ENCODE results near the gene DLL4.
A peak's percentile ranks its signal among the peaks of the same experiment; 100 is the strongest.

Gene DLL4

DNA sequence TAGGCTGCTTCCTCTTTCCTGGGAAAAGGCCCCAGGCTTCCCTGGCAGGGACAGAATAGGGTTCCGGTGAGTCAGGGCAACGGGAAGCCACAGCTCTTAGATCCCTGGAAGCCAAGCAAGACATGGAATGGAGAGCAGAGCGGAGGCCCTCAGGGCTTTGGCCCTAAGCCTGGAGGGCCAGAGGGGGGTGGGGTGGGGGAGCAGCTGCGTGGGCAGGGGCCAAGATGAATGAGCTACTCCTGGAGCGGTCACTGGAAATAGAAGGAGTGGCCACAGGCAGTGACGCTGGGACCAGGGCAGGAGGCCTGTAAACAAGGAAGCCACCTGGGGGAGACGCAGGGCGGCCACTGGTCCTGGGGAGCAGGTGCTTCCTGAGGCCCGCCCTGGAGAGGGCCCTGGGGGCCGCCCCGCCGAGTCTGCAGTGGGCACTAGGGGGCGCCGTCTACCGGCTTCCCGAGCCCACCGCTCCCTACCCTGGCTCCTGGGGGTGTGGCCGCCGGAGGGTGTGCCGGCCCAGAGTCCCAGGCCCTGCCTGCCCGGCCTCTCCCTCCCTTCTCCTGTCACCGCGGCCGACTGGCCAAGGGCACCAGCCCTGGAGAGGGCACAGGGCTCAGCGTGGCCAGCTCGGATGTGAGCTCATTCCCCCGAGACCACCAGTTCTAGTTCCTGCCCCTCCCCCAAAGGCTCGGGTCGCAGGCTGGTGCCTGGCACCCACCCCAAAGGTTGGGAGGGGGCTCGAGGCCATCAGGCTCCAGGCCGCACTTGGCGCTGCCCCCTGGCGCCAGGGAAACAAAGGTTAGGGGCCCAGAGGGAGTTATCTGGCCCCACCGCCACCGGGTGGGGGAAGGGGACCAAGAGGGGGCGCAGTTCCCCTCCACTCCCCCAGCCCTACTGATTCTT, 22.8 kb upstream of the DLL4 start:
- DNase-seq (ENCODE audit: low spot score): peak; percentile 63

DNA sequence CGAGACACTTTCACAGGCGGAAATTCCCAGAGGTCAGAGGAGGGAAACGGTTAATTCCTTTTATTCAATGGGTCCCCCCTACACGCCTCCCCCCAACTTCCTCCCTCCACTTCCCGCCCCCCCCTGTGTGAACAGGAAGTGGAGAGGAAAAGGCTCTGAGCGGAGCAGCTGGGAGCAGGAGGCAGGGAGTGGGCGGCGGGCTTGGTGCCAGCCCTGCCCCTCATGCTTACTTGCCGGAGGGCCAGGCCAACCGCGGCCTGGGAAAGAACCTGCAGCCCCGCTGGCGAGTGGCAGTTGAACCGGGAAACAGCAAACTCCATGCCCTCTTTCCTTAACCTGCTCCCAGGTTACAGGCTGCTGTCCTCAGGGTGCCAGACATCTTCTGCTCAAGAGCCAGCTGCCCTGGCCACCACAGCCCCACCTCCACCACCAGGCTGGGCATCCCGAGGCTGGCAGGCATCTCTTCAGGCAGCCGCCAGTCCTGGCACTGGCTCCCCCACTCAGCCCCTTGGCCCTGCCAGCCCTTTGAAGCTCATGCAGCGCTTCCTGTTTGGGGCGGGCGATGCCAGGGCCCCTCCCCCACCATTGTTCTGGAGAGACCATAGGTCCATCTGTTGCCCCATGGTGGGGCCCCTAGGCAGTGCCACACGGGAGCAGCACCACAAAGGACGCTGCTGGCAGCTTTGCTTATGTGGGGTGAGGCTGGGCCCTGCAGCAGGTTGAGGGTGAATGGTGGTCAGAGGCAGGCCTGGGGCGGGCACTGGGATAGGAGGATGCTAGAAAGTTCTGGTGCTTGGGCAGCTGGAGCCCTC, 21.9 kb upstream of the DLL4 start:
- peak; percentile 64 for DNase-seq (ENCODE audit: low spot score)

DNA sequence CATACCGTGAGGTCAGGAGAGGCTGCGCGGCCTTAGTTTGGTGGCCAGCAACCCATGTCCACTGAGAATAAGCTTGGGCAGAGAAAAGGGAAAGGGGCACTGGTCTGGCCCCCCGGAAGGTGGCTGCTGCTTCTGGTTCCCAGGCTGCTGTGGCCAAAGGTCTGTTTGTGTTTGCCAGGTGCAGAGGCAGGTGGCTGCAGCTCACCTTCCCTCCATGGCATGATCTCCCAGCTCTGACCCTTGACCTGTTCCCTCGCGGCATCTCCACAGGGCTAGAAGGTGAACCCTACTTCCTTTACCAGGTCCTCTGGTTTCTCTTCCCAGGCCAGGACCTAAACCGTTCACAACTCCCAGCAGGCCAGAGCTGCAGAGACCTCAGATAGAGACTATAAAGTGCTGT, 21.0 kb upstream of the DLL4 start:
- DNase-seq (ENCODE audit: low spot score): no peak

- DNase-seq (ENCODE audit: low spot score): no peak
Measured at GRCh38 chr15:40909662-40910630, 19.2 kb upstream of the DLL4 start.

DNA sequence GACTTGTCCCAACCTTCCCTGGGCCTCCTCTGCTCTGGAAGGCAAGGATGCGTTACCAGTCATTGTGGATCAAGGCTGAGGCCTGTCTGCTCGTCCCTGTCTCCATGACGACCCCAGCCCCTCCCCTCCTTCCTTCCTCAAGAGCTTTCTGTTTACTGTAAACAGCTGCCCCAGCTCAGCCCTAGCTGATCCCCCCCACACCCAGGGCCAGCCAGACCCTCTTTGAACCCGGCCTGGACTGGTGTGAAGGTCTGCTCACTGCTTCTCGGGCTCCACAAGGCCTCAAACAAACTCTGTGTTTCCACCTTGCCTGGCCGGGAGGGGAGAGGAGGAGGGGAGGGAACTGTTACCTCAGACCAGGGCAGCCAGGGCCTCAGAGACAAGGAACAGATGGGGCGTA, 18.0 kb upstream of the DLL4 start:
- DNase-seq (ENCODE audit: low spot score): no peak

DNA sequence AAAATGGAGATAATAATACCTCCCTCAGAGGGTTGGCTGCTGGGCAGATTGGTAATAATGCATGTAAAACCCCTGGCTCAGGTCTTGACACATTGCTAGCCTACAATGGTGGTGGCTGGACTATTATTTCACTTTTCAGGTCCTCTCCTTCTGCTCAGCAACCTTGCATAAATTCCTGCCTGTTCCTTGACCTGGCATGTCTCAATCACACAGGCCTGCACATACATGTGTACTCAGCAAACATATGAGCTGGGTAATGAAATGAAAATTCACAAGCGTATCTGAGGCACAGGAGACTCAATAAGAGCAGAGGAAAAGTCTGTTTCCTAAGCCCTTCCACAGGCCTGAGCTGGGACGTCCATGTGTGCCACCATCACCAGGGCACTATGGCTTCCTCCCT, 17.4 kb upstream of the DLL4 start:
- DNase-seq (ENCODE audit: low spot score): no peak

- DNase-seq (ENCODE audit: low spot score): no peak
Measured at GRCh38 chr15:40912478-40912877, 16.7 kb upstream of the DLL4 start.

DNA sequence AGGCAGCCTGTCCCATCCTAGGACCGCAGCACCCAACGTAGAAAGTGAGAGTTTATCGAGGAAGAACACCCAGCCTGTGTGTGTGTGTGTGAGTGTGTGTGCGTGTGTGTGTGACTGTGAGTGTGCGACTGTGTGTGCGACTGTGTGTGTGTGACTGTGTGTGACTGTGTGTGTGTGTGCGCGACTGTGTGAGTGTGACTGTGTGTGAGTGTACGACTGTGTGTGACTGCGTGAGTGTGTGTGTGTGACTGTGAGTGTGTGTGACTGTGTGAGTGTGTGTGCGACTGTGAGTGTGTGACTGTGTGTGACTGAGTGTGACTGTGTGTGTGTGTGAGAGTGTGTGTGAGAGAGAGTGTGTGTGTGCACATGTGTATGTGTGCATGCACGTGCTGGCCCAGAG, 15.1 kb upstream of the DLL4 start:
- DNase-seq (ENCODE audit: low spot score): no peak

GRCh38 chr15:40914486-40914885, 14.7 kb upstream of the DLL4 start:
- no peak for DNase-seq (ENCODE audit: low spot score)

DNA sequence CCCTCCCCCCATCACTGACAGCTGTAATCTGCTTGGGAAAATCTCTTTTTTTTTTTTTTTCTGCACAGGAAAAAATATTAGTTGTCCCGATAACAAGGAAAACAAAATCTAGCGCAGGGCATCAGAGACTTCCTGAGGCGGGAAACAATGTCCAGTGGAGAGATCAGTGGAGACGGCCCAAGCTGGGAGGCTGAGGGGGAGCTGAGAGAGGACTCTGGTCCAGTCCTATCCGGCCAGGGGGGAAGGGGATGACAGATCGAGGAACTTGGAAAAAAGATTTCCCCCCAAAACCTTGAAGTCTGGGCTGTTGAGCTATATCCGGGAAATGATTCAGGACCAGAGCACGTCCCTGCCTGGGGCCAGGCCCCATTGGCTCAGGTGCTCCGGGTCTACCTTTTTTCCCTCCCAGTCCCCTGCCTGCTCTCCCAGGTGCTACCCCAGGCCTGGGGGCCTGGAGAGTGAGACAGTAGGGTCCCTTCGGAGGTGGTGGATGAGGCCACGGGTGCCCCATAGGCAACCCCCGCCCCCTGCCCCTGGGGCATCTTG, 14.0 kb upstream of the DLL4 start:
- DNase-seq (ENCODE audit: low spot score): no peak

DNA sequence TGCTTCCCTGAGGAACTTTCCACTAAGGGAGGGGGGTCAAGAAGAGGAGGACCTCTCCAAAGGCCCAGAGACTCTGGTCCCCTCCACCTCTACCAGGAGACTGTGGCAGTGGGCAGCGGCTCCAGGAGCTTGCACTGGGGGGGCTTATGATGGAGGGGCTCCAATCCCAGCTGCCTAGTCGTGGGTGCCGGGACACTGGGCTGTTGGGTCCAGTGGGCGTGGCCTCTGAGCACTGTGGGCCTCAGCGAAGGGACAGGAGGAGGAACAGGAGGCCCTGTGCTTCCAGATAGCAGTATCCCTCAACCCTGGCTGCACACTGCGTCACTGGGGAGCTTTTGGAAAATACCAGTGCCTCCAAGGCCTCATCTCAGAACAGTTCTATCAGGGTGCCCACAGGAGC, 13.5 kb upstream of the DLL4 start:
- DNase-seq (ENCODE audit: low spot score): no peak

GRCh38 chr15:40917585-40917984, 11.6 kb upstream of the DLL4 start:
- no peak for DNase-seq (ENCODE audit: low spot score)

GRCh38 chr15:40918146-40918798, 10.9 kb upstream of the DLL4 start:
- no peak for DNase-seq (ENCODE audit: low spot score)

GRCh38 chr15:40918799-40919392, 10.2 kb upstream of the DLL4 start:
- DNase-seq (ENCODE audit: low spot score): no peak

GRCh38 chr15:40921949-40922607, 7.1 kb upstream of the DLL4 start:
- DNase-seq (ENCODE audit: low spot score): no peak

- no peak for DNase-seq (ENCODE audit: low spot score)
Measured at GRCh38 chr15:40922608-40923005, 6.5 kb upstream of the DLL4 start.

DNA sequence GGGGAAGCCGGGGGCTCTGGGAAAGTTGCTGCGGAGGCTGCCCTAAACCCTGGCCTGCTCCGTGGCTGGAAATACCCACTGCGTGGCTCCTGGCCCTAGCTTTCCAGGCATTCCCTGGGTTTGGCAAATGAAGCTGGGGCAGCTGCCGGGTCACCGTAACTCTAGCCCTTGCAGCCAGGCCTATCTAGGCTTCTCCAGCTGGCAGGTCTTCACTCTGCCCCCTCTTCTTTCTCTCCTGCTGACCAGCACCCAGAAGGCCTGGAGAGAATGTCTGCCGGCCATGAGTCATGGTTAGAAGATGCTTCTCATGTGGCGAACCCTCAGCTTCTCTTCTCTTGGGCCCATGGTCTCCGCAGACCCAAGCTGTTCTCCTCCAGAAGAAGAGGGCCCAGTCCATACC, 5.6 kb upstream of the DLL4 start:
- no peak for DNase-seq (ENCODE audit: low spot score)

DNA sequence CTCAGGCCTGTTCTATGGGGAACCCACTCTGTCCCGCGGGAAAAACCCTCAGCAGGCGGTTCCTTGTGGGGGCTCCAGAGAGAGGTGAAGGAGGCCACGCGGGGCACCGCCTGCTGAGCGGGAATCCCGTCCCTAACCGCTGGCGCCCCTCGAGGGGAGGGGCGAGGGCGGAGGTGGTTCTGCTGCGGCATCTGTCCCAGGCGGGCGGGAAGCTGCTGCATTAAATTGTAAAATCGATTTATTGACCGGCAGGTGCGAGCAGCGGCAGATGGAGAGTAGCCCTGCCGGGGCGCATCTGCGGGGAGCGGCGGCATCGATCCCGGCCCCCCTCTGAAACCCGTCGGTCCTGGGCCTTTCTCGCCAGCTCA, 3.7 kb upstream of the DLL4 start:
- DNase-seq (ENCODE audit: low spot score): no peak

GRCh38 chr15:40925863-40926658, 3.1 kb upstream of the DLL4 start:
- peak; percentile 33 for DNase-seq (ENCODE audit: low spot score)

All from cerebellar cortex (tissue), 1 donor.